Hematopoietic multipotent progenitor cell (in vitro differentiated cells): Measurements from ENCODE around the gene SRSF6. TPM values are rescaled to one million over a fixed set of nuclear protein-coding genes. Genes with fewer than 3 reads are reported as not detected.
"Not testable (repeated sequence)": the region's sequence is repeated elsewhere in the genome, so short reads cannot be mapped to it uniquely, and the experiment has no call there.

Experiments
- DNase-seq, 3 donors: peaks; one replicate each; pipeline ENCODE4 v3.0.0-alpha.2; 2011 to 2015; ENCODE audit warnings: low read depth in 2 of 3, low spot score in 2 of 3
- total RNA-seq: library from RNA; depleted of rRNA; stranded (reverse); fragments of >200 nt; gene quantifications from one replicate; pipeline ENCODE4 v1.2.3, GENCODE V29; 2012

The SRSF6 gene
- 83.7 TPM for total RNA-seq

DNA sequence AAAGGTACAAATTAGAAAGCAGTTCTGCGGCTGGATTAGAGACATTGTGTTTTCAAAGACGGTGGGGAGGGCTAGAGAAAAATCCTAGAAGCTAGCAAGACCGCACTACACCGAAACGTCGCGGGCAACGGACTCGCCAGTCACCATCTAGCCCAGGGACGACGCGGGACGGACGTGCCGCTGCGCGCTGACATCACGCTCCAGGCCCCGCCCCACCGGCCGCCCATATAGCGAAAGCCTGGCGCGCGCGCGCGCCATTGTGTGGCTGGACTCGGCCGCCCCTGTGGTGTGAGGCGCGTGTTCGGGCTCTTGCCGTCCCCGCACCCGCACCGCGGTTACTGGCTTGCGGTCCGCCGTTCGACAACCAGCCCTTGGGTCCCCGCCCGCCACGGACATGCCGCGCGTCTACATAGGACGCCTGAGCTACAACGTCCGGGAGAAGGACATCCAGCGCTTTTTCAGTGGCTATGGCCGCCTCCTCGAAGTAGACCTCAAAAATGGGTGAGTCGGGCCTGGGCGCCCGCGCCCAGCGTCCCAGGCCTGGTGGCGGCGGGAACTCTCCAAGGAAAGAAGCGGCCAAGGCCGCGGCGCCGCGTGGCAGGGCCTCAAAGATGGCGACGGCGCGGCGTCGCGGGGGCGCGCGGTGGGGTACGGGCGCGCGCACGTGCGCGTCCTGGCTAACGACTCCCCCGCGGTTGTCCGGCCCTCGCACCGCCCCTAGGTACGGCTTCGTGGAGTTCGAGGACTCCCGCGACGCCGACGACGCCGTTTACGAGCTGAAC lies at the start of gene SRSF6:
Gene SRSF6, plus strand, starts transcription at position 257 of the 782 bp plus-strand sequence. Its CDS starts 138 bp downstream, at position 395.
- DNase-seq = peak; percentile 88 to 93 (median 92)

DNA sequence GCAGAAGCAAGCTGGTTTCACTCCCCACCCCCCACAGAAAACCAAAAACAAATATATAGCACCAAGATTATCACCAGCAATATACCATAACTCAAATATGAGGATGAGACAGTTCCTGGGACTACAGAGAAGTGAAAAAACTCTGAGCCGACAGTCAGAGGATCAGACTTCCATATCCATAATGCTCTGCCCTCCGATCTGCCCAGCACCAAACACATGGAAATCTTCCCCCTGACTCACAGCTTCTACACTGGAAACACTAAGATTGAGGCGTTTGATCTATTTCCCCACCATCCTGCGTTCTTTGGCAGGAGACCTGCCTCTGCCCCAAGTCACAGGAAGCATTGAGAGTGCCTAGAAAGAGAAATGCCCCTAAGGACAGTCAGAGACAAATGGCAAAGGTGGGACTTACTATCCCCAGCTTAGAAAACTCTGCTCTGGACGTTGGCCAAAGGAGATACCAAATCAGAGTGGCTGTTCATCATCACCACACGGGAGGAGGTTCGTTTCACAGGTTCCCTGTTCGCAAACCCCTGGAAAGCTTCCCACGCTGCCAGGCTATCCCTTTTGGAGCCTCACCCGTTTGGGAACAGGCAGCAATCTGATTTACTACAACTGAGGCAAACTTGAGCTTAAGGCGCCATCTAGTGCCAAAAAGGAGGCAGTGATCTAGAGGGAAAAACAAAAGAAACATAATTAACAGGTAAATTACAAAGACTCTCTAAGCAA lies 48.7 kb upstream of the SRSF6 start:
- DNase-seq = peak in 1 of 3 donors; percentile 4

DNA sequence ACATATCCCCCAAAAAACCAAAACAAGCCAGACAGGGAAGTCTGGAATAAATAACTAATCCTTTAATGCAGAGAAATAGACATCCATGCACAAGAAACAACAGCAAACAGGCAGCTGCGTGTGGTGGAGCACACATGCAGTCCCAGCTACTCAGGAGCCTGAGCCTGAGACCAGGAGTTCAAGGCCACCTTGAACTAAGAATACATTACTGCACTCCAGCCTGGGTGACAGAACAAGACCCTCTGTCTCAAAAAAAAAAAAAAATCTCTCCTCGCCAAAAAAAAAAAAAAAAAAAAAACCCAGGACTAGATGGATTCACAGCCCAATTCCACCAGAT lies 48.2 kb upstream of the SRSF6 start:
- no peak for DNase-seq

DNA sequence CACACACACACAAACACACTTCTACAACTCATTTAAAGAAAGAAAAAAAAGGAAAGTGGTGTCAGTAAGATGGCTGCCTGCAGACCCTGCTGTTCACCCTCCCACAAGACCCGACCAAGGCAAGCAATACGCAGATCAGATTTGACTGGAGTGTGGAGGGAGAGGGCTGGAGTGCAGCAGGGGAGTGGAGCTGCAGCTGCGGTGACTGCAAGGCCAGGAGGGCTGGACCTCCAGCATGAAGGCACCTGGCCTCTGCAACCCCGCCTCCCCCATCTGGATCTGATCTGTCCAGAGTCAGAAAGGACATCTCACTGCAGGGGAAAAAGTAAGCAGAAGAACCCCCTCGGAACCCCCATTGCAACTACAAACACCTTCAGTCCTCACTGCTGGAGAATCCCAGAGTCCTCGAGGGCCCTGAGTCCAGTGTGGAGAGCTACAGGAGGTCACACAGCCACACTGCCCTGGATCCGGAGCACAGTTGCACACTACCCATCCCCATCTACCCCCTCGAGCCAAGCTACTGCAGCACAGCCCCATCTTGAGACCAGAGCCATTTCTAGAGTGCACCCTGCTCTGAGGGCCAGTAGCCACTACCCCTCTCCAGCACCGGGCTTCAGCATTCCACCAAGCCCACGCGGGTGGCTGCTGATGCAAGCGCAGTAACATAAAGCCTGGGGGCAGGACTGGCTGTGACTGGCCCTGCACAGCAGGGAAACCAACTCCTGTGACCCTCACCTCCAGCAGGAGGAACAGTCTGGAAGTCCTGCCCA lies 41.9 kb upstream of the SRSF6 start:
- no peak for DNase-seq

DNA sequence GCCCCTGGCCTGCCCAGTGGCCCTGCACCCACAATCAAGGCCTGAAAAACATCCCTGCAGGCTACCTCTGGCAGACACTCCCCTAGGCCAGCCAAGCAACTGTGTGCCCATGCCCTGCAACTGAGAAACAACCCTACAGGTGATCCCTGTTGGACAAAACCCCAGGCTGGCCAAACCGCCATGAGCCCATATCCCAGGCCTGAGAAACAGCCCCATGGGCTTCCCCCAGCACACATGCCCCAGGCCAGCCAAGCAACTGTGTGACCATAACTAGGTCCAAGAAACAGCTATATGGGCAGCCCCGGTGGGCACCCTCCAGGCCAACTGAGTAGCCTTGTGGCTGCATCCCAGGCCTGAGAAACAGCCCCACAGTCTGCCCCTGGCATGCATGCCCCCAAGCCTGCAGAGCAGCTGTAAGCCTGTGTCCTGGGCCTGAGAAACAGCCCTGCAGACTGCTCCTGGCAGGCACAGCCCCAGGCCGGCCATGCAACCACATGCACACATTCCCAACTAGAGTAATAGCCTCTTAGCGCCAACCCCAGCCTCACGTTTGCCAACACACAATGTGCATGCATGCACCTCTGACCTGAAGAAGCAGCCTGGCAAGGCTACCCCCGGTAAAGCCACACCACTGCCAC lies 41.0 kb upstream of the SRSF6 start:
- DNase-seq = no peak

GRCh38 chr20:43420192-43420591 lies 37.5 kb upstream of the SRSF6 start:
- DNase-seq = no peak

- not testable (repeated sequence) for DNase-seq
Observed at GRCh38 chr20:43420913-43421312, 36.8 kb upstream of the SRSF6 start.

DNA sequence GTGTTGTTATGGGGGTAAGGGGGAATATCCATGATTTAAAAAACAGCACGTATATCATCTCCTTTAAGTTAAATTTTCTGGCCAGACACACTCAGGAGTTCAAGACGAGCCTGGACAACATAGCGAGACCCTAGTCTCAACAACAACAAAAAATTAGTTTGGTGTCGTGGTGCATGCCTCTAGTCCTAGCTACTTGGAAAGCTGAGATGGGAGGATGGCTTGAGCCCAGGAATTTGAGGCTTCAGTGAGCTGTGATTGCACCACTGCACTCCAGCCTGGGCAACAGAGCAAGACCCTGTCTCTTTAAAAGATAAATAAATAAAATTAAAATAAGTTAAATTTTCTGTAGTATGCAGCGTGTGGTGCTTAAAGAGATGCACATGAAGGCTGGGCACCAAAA lies 31.5 kb upstream of the SRSF6 start:
- DNase-seq = no peak

DNA sequence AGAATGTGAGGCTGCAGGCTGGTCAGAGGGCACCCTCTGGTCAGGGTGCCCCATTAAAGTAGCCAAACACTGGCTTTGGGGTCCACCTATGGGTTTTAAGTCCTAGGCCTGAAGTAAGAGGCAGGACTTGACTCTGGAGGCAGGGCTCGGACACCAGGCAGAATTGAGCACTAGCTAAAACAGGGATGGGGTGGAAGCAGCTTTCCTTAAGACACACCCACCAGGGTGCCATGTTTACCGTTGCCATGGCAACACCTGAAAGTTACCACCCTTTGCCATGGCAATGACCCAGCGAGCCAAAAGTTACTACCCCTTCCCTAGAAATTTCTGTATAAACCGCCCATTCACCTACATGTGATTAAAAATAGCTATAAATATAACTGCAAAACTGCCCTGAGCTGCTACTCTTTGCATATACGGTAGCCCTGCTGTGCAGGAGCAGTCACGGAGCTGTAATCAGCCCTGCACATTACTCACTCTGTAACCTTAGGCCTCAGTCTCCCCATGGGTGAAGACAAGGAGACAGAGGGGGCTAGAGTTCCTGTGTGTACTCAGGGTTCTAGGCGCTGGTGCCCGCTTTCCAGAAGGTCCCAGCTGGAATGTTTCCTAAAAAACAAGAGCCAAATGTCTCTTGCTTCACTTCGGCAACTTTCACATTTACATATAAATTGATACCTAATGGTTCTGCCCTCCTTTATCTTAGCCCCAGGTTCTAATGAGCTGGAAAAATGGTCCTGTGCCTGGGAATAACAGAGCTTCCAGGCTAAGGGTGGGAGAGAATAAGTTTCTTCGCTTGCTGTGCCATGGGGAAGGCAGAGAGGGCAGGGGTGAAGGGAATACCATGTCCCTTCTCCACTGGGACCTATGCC lies 27.2 kb upstream of the SRSF6 start:
- no peak for DNase-seq

GRCh38 chr20:43431134-43431519 lies 26.6 kb upstream of the SRSF6 start:
- DNase-seq = no peak

GRCh38 chr20:43432498-43432897 lies 25.2 kb upstream of the SRSF6 start:
- no peak for DNase-seq

GRCh38 chr20:43433250-43433854 lies 24.3 kb upstream of the SRSF6 start:
- no peak for DNase-seq

DNA sequence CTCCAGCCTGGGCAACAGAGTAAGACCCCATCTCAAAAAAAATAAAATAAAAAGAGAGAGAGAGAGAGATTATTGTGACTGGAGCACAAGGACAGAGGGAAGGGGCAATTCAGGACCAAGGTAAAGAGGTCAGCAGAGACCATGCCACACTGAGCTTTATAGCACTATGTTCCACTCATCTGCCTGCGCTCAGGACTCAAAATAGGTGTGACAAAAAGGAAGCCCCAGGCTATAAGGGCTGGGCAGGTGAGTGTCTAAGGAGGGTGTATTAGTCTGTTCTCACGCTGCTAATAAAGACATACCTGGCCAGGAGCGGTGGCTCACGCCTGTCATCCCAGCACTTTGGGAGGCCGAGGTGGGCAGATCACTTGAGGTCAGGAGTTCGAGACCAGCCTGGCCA lies 23.1 kb upstream of the SRSF6 start:
- DNase-seq = no peak

GRCh38 chr20:43438578-43439316 lies 18.9 kb upstream of the SRSF6 start:
- no peak for DNase-seq

GRCh38 chr20:43440531-43440930 lies 17.2 kb upstream of the SRSF6 start:
- DNase-seq = no peak

DNA sequence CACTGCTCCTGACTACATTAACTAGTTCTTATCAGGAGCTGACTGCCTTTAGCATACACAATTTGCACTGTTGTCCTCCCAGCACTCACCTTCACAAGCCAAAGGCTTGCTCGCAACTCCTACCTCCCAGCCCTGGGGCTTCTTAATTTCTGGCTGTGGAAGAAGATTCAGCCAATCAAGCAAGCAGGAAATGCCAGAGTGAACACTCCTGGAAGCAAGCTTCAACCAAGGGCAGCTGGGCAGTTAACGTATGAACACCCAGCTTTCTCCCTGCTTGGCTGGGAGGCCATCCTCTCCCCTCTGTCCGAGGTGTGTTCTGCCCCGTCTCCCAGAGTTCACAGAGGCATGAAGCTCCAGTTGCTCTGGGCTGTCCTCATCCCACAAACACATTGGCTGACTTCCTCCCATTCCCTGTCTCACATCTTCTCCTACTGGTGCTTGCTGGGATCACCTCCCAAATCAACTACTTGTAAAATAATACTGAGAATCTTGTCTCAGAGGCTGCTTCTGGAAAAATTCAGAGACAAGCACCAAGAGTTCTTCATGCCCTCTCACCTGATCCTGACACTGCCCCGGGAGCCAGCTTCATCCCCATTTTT lies 15.3 kb upstream of the SRSF6 start:
- DNase-seq = no peak

GRCh38 chr20:43444107-43444506 lies 13.6 kb upstream of the SRSF6 start:
- DNase-seq = no peak

DNA sequence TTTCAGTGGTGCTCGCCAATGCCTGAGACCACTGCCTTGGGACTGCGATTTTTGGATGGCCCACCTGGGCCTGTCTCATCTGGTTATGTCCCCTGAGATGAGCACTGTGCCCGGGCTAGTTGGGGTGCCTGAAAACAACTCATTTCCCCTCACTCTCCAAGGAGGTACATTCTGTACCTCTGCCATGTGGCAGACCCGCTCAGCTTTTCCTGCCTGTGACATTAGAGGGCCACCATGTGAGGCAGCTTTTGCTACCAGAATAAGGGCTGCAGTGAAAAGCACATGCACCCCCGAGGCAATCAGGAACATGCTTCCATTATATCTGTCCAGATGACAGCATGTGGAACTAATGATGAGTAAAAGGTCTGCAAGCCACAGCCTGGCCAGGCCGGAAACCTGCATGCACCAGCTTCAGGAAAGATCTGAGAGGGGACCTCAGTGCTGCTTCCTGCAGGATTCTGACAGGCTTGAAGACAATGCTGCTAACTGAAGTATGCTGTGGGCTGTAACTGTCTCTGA lies 11.3 kb upstream of the SRSF6 start:
- DNase-seq = peak in 1 of 3 donors; percentile 56
